HEK293 (cell line): ENCODE results near the gene ENOSF1.
A peak's percentile ranks its signal among the peaks of the same experiment; 100 is the strongest.
"Not testable (repeated sequence)": the region's sequence is repeated elsewhere in the genome, so short reads cannot be mapped to it uniquely, and the experiment has no call there.

Experiments used
- CTCF ChIA-PET: fragments of 350-600 bp; formaldehyde crosslinking; extraction: SDS; loops from one replicate; lab custom pipeline; 2021; ENCODE audit warnings: antibody characterized with exemption; lab: Yijun Ruan, JAX
- POLR2A ChIA-PET: fragments of 300-600 bp; formaldehyde crosslinking; extraction: SDS; loops from one replicate; lab custom pipeline; 2020; ENCODE audit warnings: antibody characterized with exemption, inconsistent platforms; lab: Yijun Ruan, JAX
- H3K27ac ChIP-seq: fragments of 200-500 bp; sonication (Bioruptor generic); 2 replicates; pipeline ENCODE4 v1.5.1; 2014; ENCODE audit warnings: low read depth, low read length, control low read depth, inconsistent platforms; ENCODE audit errors: extremely low read depth
- H3K36me3 ChIP-seq, 2 experiments: fragments of 200-500 bp in 1 of 2; sonication (Bioruptor generic) in 1 of 2; 1 replicate in 1 of 2; 2 replicates in 1 of 2; pipeline ENCODE4 v1.5.1; 2014 to 2017; ENCODE audit warnings: inconsistent platforms in 2 of 2, low read length in 2 of 2; ENCODE audit not compliant: control insufficient read depth in 2 of 2, insufficient read depth in 1 of 2
- H3K4me1 ChIP-seq: fragments of 200-500 bp; sonication (Bioruptor generic); 2 replicates; pipeline ENCODE4 v1.5.1; 2014; ENCODE audit warnings: mild to moderate bottlenecking, low read length, inconsistent platforms; ENCODE audit not compliant: control insufficient read depth, insufficient read depth
- H3K4me3 ChIP-seq: 2 replicates; pipeline ENCODE4 v1.5.1; 2011; ENCODE audit warnings: low read depth, mild to moderate bottlenecking, control low read depth, low read length, moderate library complexity
- H3K9me3 ChIP-seq: fragments of 200-500 bp; sonication (Bioruptor generic); 2 replicates; pipeline ENCODE4 v1.5.1; 2014; ENCODE audit warnings: low read depth, low read length, inconsistent platforms; ENCODE audit not compliant: control insufficient read depth, insufficient read depth
- CTCF ChIP-seq: fragments of 450-650 bp; formaldehyde crosslinking; IDR thresholded peaks from 2 replicates; pipeline ENCODE4 v1.5.1; 2016; ENCODE audit warnings: missing biosample characterization, missing genetic modification characterization
- GLI4 ChIP-seq: fragments of 450-650 bp; formaldehyde crosslinking; IDR thresholded peaks from 2 replicates; pipeline ENCODE4 v1.5.1; 2016; ENCODE audit warnings: missing biosample characterization, missing genetic modification characterization
- GLIS2 ChIP-seq: fragments of 450-650 bp; formaldehyde crosslinking; IDR thresholded peaks from 2 replicates; pipeline ENCODE4 v1.5.1; 2016; ENCODE audit warnings: missing biosample characterization, missing genetic modification characterization
- HOXA7 ChIP-seq: sonication (generic); formaldehyde crosslinking; IDR thresholded peaks from 2 replicates; pipeline ENCODE4 v1.8.1; 2022; ENCODE audit warnings: missing genetic modification reagents, borderline replicate concordance
- KLF1 ChIP-seq: fragments of 450-650 bp; formaldehyde crosslinking; IDR thresholded peaks from 2 replicates; pipeline ENCODE4 v1.5.1; 2016; ENCODE audit warnings: missing biosample characterization, missing genetic modification characterization
- SP3 ChIP-seq: fragments of 450-650 bp; formaldehyde crosslinking; IDR thresholded peaks from 2 replicates; pipeline ENCODE4 v1.5.1; 2016; ENCODE audit warnings: missing biosample characterization, missing genetic modification characterization
- SP7 ChIP-seq: fragments of 450-650 bp; formaldehyde crosslinking; IDR thresholded peaks from 2 replicates; pipeline ENCODE4 v1.5.1; 2016; ENCODE audit warnings: missing biosample characterization, missing genetic modification characterization
- ZFP3 ChIP-seq: fragments of 450-650 bp; formaldehyde crosslinking; IDR thresholded peaks from 2 replicates; pipeline ENCODE4 v1.5.1; 2016; ENCODE audit warnings: low read depth, missing biosample characterization, missing genetic modification characterization
- ZFP37 ChIP-seq: fragments of 450-650 bp; formaldehyde crosslinking; IDR thresholded peaks from 2 replicates; pipeline ENCODE4 v1.5.1; 2016; ENCODE audit warnings: missing biosample characterization, missing genetic modification characterization
- ZFP41 ChIP-seq: fragments of 450-650 bp; formaldehyde crosslinking; IDR thresholded peaks from 2 replicates; pipeline ENCODE4 v1.5.1; 2016; ENCODE audit warnings: missing biosample characterization, missing genetic modification characterization, borderline replicate concordance
- ZNF146 ChIP-seq: fragments of 450-650 bp; formaldehyde crosslinking; IDR thresholded peaks from 2 replicates; pipeline ENCODE4 v1.5.1; 2016; ENCODE audit warnings: missing biosample characterization, missing genetic modification characterization
- ZNF202 ChIP-seq: fragments of 450-650 bp; formaldehyde crosslinking; IDR thresholded peaks from 2 replicates; pipeline ENCODE4 v1.5.1; 2016; ENCODE audit warnings: missing biosample characterization, missing genetic modification characterization, borderline replicate concordance
- ZNF280D ChIP-seq: fragments of 450-650 bp; formaldehyde crosslinking; IDR thresholded peaks from 2 replicates; pipeline ENCODE4 v1.5.1; 2016; ENCODE audit warnings: missing biosample characterization, missing genetic modification characterization
- ZNF324 ChIP-seq: fragments of 450-650 bp; formaldehyde crosslinking; IDR thresholded peaks from 2 replicates; pipeline ENCODE4 v1.5.1; 2016; ENCODE audit warnings: missing biosample characterization, missing genetic modification characterization
- ZNF394 ChIP-seq: fragments of 450-650 bp; formaldehyde crosslinking; IDR thresholded peaks from 2 replicates; pipeline ENCODE4 v1.5.1; 2016; ENCODE audit warnings: missing biosample characterization, missing genetic modification characterization, mild to moderate bottlenecking, moderate library complexity, borderline replicate concordance
- ZNF514 ChIP-seq: fragments of 450-650 bp; formaldehyde crosslinking; IDR thresholded peaks from 2 replicates; pipeline ENCODE4 v1.5.1; 2016; ENCODE audit warnings: missing biosample characterization, missing genetic modification characterization
- ZNF530 ChIP-seq: fragments of 450-650 bp; formaldehyde crosslinking; IDR thresholded peaks from 2 replicates; pipeline ENCODE4 v1.5.1; 2016; ENCODE audit warnings: low read depth, missing biosample characterization, missing genetic modification characterization
- ZNF580 ChIP-seq: fragments of 450-650 bp; formaldehyde crosslinking; IDR thresholded peaks from 2 replicates; pipeline ENCODE4 v1.5.1; 2016; ENCODE audit warnings: missing biosample characterization, missing genetic modification characterization
- ZNF610 ChIP-seq: fragments of 450-650 bp; formaldehyde crosslinking; IDR thresholded peaks from 2 replicates; pipeline ENCODE4 v1.5.1; 2016; ENCODE audit warnings: missing biosample characterization, missing genetic modification characterization, borderline replicate concordance
- ZSCAN30 ChIP-seq: fragments of 450-650 bp; IDR thresholded peaks from 2 replicates; pipeline ENCODE4 v1.5.1; 2018; ENCODE audit warnings: missing biosample characterization, mild to moderate bottlenecking, missing genetic modification characterization, moderate library complexity

Gene ENOSF1

DNA sequence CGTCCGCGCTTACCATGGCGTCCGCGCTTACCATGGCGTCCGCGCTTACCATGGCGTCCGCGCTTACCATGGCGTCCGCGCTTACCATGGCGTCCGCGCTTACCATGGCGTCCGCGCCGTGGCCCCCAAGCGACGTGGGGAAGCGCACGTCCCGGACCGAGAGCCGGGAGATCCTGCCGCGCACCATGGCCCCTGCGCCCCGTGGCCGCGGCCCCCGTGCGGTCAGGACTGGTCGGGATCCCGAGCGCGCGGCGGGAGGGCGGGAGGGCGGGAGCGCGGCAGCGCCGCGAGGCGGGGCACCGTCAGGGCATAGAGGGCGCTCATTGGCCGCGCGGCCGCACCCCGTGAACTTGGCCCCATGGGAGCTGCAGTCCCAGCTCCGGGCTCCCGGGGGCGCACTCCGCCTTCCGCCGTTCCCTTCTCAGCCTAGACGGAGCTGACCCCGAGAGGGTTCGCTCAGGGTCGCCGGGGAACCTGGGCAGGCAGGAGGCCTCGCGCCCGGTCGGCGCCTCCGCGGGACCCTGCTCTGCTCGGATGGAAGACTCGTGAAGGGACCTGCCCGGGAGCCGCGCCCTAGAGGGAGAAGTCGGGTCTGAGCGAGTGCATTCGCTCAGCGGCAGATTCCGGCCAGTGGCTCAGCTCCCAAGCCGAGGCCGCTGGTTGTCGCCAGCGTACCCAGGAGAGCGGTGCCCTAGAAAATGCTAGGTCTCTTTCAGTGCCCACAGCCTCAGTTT lies at the start of gene ENOSF1 (continued):
- TF ChIP-seq CTCF (tag by site-specific recombination) = peak; percentile 73
- TF ChIP-seq GLI4 (tag by site-specific recombination) = no peak
- no peak for TF ChIP-seq ZNF324 (tag by site-specific recombination)
- TF ChIP-seq ZFP41 (tag by site-specific recombination) = no peak
- TF ChIP-seq ZNF610 (tag by site-specific recombination) = 0 out of 2 replicates have a peak, but pooled peaks have one; percentile 32
- no peak for TF ChIP-seq ZNF530 (tag by site-specific recombination)
- peak; percentile 57; the same call in 1 of the 2 replicates for TF ChIP-seq GLIS2 (tag by site-specific recombination)
- no peak for TF ChIP-seq ZFP3
- TF ChIP-seq ZSCAN30 = 0 out of 2 replicates have a peak, but pooled peaks have one; percentile 16
- peak; percentile 37; the same call in 1 of the 2 replicates for TF ChIP-seq ZNF202 (tag by site-specific recombination)
- no peak for TF ChIP-seq HOXA7 (CRISPR knock-in tag)
- TF ChIP-seq KLF1 (tag by site-specific recombination) = 0 out of 2 replicates have a peak, but pooled peaks have one; percentile 15
- TF ChIP-seq SP3 = peak; percentile 24; the same call in 1 of the 2 replicates
- TF ChIP-seq ZNF394 (tag by site-specific recombination) = no peak
- TF ChIP-seq SP7 (tag by site-specific recombination) = 0 out of 2 replicates have a peak, but pooled peaks have one; percentile 12
- TF ChIP-seq ZFP37 = no peak
- no peak for TF ChIP-seq ZNF514

DNA sequence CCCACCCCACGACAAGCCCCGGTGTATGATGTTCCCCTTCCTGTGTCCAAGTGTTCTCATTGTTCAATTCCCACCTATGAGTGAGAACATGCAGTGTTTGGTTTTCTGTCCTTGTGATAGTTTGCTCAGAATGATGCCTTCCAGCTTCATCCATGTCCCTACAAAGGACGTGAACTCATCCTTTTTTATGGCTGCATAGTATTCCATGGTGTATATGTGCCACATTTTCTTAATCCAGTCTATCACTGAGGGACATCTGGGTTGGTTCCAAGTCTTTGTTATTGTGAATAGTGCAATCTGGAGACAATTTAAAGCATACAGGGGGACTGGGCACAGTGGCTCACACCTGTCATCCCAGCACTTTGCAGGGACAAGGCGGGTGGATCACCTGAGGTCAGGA lies 47.4 kb upstream of the ENOSF1 start:
- CTCF ChIA-PET, POLR2A ChIA-PET, H3K4me3 ChIP-seq, H3K27ac ChIP-seq, H3K9me3 ChIP-seq, H3K36me3 ChIP-seq, H3K4me1 ChIP-seq: not testable (repeated sequence)
- TF ChIP-seq ZNF280D = peak; percentile 81; the same call in 1 of the 2 replicates
- TF ChIP-seq ZNF580 (tag by site-specific recombination) = peak; percentile 89
- TF ChIP-seq ZNF146 = peak; percentile 92
